WTC11 (cell line): ENCODE data around the gene TTR. TPM values are rescaled to one million over a fixed set of nuclear protein-coding genes. Genes with fewer than 3 reads are reported as not detected.

ENCODE experiments used
- ATAC-seq: fragments of 200-7000 bp; cut with Tn5 transposase; 2 replicates; pipeline ENCODE4 v1.10.0; 2021; ENCODE audit warnings: mild to moderate bottlenecking, moderate library complexity
- CTCF ChIA-PET: fragments of 300-600 bp; sonication (Branson Sonifier 250); formaldehyde crosslinking; loops from one replicate; lab custom pipeline; 2021; ENCODE audit warnings: antibody characterized with exemption; lab: Charles Lee
- POLR2A ChIA-PET: fragments of 350-600 bp; sonication (Branson Sonifier 250); formaldehyde crosslinking; loops from one replicate; lab custom pipeline; 2021; ENCODE audit warnings: antibody characterized with exemption; lab: Charles Lee
- DNase-seq: peaks from one replicate; pipeline ENCODE4 v3.0.0; 2021; ENCODE audit warnings: low spot score
- H3K27ac Mint-ChIP-seq: 2 replicates; pipeline ENCODE4 v1.8.0; 2021; ENCODE audit warnings: mixed read lengths
- H3K27me3 Mint-ChIP-seq: 2 replicates; pipeline ENCODE4 v1.8.0; 2021; ENCODE audit warnings: low read depth, mild to moderate bottlenecking, moderate library complexity, mixed read lengths
- H3K36me3 Mint-ChIP-seq: 2 replicates; pipeline ENCODE4 v1.8.0; 2021; ENCODE audit warnings: mixed read lengths
- H3K4me1 Mint-ChIP-seq: 2 replicates; pipeline ENCODE4 v1.8.0; 2022; ENCODE audit warnings: mixed read lengths
- H3K4me3 Mint-ChIP-seq: 2 replicates; pipeline ENCODE4 v1.8.0; 2021; ENCODE audit warnings: mild to moderate bottlenecking, moderate library complexity, mixed read lengths
- H3K9me3 Mint-ChIP-seq: 2 replicates; pipeline ENCODE4 v1.8.0; 2021; ENCODE audit warnings: mixed read lengths
- ARID4B ChIP-seq: sonication (generic); formaldehyde crosslinking; IDR thresholded peaks from 2 replicates; pipeline ENCODE4 v1.8.0; 2023; ENCODE audit warnings: missing genetic modification reagents, mild to moderate bottlenecking, borderline replicate concordance
- ELF4 ChIP-seq: sonication (generic); formaldehyde crosslinking; IDR thresholded peaks from 2 replicates; pipeline ENCODE4 v1.8.1; 2022; ENCODE audit warnings: low read depth, mild to moderate bottlenecking, moderate library complexity, missing genetic modification reagents
- ETV6 ChIP-seq: sonication (generic); formaldehyde crosslinking; IDR thresholded peaks from 2 replicates; pipeline ENCODE4 v1.8.1; 2022; ENCODE audit warnings: mild to moderate bottlenecking, missing genetic modification reagents
- FOXK1 ChIP-seq: sonication (generic); formaldehyde crosslinking; IDR thresholded peaks from 2 replicates; pipeline ENCODE4 v1.8.0; 2022; ENCODE audit warnings: mild to moderate bottlenecking, moderate library complexity, missing genetic modification reagents
- GRHL2 ChIP-seq: fragments of 250-450 bp; sonication (Bioruptor Pico); IDR thresholded peaks from 2 replicates; pipeline ENCODE4 v1.8.0; 2022; ENCODE audit warnings: mild to moderate bottlenecking, moderate library complexity; ENCODE audit not compliant: insufficient replicate concordance, severe bottlenecking
- IRF2 ChIP-seq: sonication (generic); formaldehyde crosslinking; IDR thresholded peaks from 2 replicates; pipeline ENCODE4 v1.8.0; 2022; ENCODE audit warnings: low read depth, missing genetic modification reagents, borderline replicate concordance
- JUN ChIP-seq: sonication (generic); formaldehyde crosslinking; IDR thresholded peaks from 2 replicates; pipeline ENCODE4 v1.8.0; 2023; ENCODE audit warnings: mild to moderate bottlenecking, missing genetic modification reagents
- NFE2L1 ChIP-seq: sonication (generic); formaldehyde crosslinking; IDR thresholded peaks from 2 replicates; pipeline ENCODE4 v1.8.1; 2023; ENCODE audit warnings: missing genetic modification reagents
- NFYB ChIP-seq: sonication (generic); formaldehyde crosslinking; conservative IDR thresholded peaks from 2 replicates; pipeline ENCODE4 v1.8.0; 2022; ENCODE audit warnings: low read depth, missing genetic modification reagents
- PRDM15 ChIP-seq: sonication (generic); formaldehyde crosslinking; IDR thresholded peaks from 2 replicates; pipeline ENCODE4 v1.8.0; 2022; ENCODE audit warnings: missing genetic modification reagents
- SOX15 ChIP-seq: fragments of 250-450 bp; sonication (Bioruptor Pico); IDR thresholded peaks from 2 replicates; pipeline ENCODE4 v1.9.0; 2021; ENCODE audit warnings: mild to moderate bottlenecking
- STAT6 ChIP-seq: sonication (generic); formaldehyde crosslinking; conservative IDR thresholded peaks from 2 replicates; pipeline ENCODE4 v1.8.1; 2023; ENCODE audit warnings: mild to moderate bottlenecking, low read depth, missing genetic modification reagents, moderate library complexity
- ZBTB21 ChIP-seq: sonication (generic); formaldehyde crosslinking; IDR thresholded peaks from 2 replicates; pipeline ENCODE4 v1.8.1; 2023; ENCODE audit warnings: mild to moderate bottlenecking, missing genetic modification reagents, borderline replicate concordance
- ZNF219 ChIP-seq: sonication (generic); formaldehyde crosslinking; IDR thresholded peaks from 2 replicates; pipeline ENCODE4 v1.8.0; 2023; ENCODE audit warnings: missing genetic modification reagents, mild to moderate bottlenecking, borderline replicate concordance
- ZNF281 ChIP-seq: sonication (generic); formaldehyde crosslinking; IDR thresholded peaks from 2 replicates; pipeline ENCODE4 v1.8.0; 2023; ENCODE audit warnings: mild to moderate bottlenecking, missing genetic modification reagents
- ZNF532 ChIP-seq: fragments of 250-450 bp; sonication (Bioruptor Pico); IDR thresholded peaks from 2 replicates; pipeline ENCODE4 v1.9.0; 2021; ENCODE audit warnings: mild to moderate bottlenecking, borderline replicate concordance
- ZNF671 ChIP-seq: fragments of 250-450 bp; sonication (Bioruptor Pico); IDR thresholded peaks from 2 replicates; pipeline ENCODE4 v1.8.0; 2021; ENCODE audit warnings: mild to moderate bottlenecking
- total RNA-seq: library from RNA; stranded (reverse); gene quantifications from 3 replicates; pipeline ENCODE4 v1.2.3, GENCODE V29; 2021

Gene TTR
- total RNA-seq, 1 experiment from 2014 or later, result 1.0 TPM

- 0 out of 2 replicates have a peak overlapping the region, but pooled peaks have one; percentile 38 for H3K27ac Mint-ChIP-seq
- TF ChIP-seq NFYB (CRISPR knock-in tag) (no peak), JUN (CRISPR knock-in tag) (no peak), IRF2 (CRISPR knock-in tag) (no peak), NFE2L1 (CRISPR knock-in tag) (no peak)
- no peak for DNase-seq
- ATAC-seq, result no peak
- CTCF ChIA-PET, result interaction anchor here (0.6 kb wide), 1 partner anchor 94 kb away, joined by 6 read pairs; no protein-coding TSS in a partner anchor
- peaks cover 10% of the 10 kb centered on the region for H3K4me1 Mint-ChIP-seq
- no peaks in the 10 kb centered on the region for H3K9me3 Mint-ChIP-seq
- H3K4me3 Mint-ChIP-seq, result no peak overlapping the region
- POLR2A ChIA-PET, result no interaction called here
- H3K36me3 Mint-ChIP-seq, result no peaks in the 10 kb centered on the region
- no peaks in the 10 kb centered on the region; the same call in 1 of the 2 replicates for H3K27me3 Mint-ChIP-seq
Observed at GRCh38 chr18:31590570-31590969, 1.1 kb upstream of the TTR start.

- POLR2A ChIA-PET, result no interaction called here
- ATAC-seq, result no peak
- Mint-ChIP-seq H3K36me3 (no peaks in the 10 kb centered on the region), H3K4me3 (no peak overlapping the region), H3K27ac (no peak overlapping the region), H3K27me3 (no peaks in the 10 kb centered on the region; the same call in 1 of the 2 replicates), H3K9me3 (no peaks in the 10 kb centered on the region), H3K4me1 (peaks cover 10% of the 10 kb centered on the region)
- CTCF ChIA-PET, result interaction anchor here (0.6 kb wide), 1 partner anchor 94 kb away, joined by 6 read pairs; no protein-coding TSS in a partner anchor
- DNase-seq, result no peak
- TF ChIP-seq ZBTB21 (CRISPR knock-in tag) (no peak), FOXK1 (CRISPR knock-in tag) (no peak), ZNF532 (CRISPR knock-in tag) (no peak), ZNF281 (CRISPR knock-in tag) (no peak), ARID4B (CRISPR knock-in tag) (no peak), PRDM15 (CRISPR knock-in tag) (no peak), STAT6 (CRISPR knock-in tag) (no peak), SOX15 (CRISPR knock-in tag) (no peak), GRHL2 (CRISPR knock-in tag) (no peak), ZNF219 (CRISPR knock-in tag) (no peak), ZNF671 (CRISPR knock-in tag) (no peak), ETV6 (CRISPR knock-in tag) (no peak), ELF4 (no peak)
Observed at GRCh38 chr18:31591113-31591512, 564 bp upstream of the TTR start.
